Renal pelvis (tissue), 12 donors: ENCODE measurements around the gene BLID. TPM values are rescaled to one million over a fixed set of nuclear protein-coding genes. Genes with fewer than 3 reads are reported as not detected.

Source experiments
- DNase-seq: peaks from one replicate; pipeline ENCODE4 v3.0.0-alpha.2; 2013
- long read RNA-seq, 16 experiments: transcript quantifications; one replicate each; lab custom pipeline, GENCODE V29; 2026
- polyA plus RNA-seq, 3 donors: library from polyadenylated mRNA; unstranded; fragments of 120-200 nt; gene quantifications; one replicate each; pipeline ENCODE4 v1.2.1, GENCODE V29; 2013; ENCODE audit not compliant: insufficient read length in 3 of 3

Gene BLID, protein sequence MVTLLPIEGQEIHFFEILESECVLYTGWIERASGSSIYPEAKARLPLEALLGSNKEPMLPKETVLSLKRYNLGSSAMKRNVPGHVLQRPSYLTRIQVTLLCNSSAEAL
- polyA plus RNA-seq = not detected
- long read RNA-seq, donor 1 = 0 reads
- long read RNA-seq, donor 2 = 0 reads
- long read RNA-seq, donor 3 = 0 reads
- long read RNA-seq, donor 4 = 0 reads
- long read RNA-seq, donor 5 = 0 reads
- long read RNA-seq, donor 6 = 0 reads
- long read RNA-seq, donor 7 = 0 reads
- long read RNA-seq, donor 8 = 0 reads
- long read RNA-seq, donor 9 = 0 reads
- long read RNA-seq, donor 10 = 0 reads
- long read RNA-seq, donor 11 = 0 reads
- long read RNA-seq, donor 12 = 0 reads
- long read RNA-seq, donor 13 = 0 reads
- long read RNA-seq, donor 14 = 0 reads
- long read RNA-seq, donor 15 = 0 reads
- long read RNA-seq, donor 16 = 0 reads

GRCh38 chr11:122115524-122116379 lies at the start of gene BLID:
Gene BLID (minus strand): TSS chr11:122116215. CDS start chr11:122115922, 293 bp downstream.
- DNase-seq = no peak

DNA sequence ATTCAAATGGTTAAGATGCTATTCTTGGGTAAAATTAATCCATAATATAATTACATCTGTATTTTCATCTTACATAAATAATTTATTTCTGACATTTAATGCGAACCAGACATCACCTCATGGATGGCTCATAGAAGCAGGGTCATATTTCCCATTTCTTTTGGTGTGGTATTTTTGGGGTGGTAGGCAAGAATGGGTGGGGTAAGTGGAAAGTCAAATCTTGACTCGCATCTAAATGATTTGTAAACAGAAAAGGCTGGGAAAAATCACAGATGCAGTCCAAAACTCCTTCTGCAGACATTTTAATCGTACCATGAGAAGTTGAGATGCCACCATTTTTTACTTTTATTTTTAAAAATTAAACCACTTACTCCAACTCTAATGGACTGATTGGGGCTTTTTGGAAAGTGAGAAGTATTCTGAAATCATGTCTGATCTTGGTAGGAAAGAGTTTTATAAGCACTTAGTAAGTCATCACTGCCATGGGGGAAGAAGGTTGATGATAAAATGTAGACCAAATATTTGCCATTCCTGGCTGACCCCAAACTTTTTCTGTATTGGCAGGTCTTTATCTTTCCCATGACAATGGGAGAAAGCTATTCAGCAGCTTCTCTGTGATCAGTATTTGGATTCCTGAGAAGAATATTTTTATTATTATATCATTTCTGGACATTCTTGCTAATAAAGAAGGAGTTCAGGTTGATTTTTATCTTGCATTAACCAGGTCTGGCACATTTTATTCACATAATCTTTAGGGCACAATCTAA lies 47.2 kb upstream of the BLID start:
- no peak for DNase-seq

DNA sequence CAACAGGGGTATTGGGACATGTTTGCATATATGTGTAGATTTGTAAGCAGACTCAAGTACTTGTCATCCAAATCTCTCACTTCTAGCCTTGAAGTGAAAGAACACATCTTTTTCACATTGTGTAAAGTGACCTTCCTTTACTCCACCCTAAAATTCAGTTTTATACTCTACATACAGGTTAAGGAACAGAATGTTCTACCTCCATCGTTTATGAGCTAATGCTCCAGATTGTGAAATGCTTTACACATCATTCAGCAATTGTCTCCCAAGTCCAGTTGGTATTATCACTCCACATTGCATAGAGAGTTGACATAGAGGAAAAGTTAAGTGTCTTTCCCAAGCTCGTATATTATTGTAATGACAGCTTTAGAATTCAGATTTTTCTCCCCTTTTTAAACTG lies 46.1 kb upstream of the BLID start:
- DNase-seq = no peak

DNA sequence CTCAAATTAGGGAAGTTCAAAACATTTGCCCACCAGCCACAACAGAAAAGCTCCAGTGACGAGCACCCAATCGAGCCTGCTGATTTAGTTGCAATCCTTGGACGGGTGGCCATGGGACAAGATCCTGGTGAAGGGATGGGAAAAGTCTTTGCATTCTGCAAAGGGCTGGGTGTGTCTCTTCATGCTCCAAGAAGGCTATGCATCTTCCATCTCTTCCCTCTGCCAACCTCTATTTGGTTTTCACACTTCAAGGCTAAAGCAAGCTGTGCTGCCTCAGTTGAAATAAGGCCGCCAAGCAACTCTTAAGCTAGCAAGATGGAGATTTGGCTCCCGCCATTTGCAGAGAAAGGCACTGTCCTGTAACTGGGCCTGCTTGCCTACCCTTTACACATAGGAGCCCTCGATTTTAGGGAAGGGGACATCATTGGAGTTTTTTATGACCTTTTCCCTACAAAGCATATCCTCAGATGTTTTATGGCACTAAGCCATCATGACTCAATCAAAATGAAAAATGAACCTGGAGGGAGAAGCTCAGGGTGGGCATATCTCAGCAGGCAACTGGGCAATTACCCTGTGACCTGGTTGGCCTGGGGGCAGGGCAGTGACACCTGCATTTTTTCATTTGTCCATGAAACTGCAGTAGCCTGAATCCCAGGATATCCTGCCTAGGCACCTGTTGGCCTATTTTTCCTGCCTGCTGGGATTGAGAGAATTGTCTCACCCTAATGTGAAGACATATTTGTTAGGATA lies 45.0 kb upstream of the BLID start:
- DNase-seq = no peak

DNA sequence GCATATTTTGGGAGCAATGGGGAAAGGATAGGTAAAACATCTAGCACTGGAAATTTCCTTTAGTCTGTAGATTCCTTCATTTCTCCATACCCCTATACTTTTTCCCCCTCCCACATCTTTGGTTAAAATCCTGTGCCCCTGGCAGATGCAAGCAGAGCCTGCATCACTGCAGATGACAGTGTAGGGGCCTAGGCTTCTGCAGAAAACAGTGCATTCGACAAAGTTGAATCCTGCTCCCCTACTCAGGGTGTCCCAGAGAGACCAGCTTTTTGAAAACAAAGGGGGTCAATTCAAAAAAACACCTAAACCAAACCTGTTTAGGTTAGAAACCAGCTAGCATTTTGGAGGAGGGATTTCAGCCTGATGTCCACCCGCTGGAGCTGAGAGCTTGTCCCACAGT lies 43.8 kb upstream of the BLID start:
- DNase-seq = no peak

DNA sequence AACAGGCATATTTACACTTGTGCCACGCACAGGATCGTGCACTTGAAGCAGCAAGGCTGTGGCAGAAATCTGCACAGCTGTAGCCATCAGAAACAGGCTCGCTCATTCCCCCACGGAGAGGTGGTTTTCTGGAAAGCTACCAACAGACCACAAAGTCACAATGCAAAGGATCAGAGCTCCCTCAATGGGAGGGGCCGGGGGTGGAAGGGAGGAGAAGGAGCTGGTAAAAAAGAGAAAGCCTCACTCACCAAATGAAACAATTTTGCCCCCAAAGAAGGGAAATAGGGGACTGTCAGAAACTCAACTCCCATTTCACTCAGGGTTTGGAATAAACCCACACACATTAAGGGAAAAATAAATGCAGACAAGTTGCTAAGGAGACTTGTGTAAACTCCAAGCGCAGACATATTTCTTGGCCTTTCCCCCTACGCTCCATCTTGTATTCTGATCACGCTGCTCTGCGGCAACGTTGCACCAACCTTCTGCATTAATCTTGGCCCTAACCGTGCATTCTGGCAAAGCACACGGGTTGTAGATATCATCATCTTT lies 43.2 kb upstream of the BLID start:
- DNase-seq = peak; percentile 45

GRCh38 chr11:122158171-122158570 lies 42.2 kb upstream of the BLID start:
- no peak for DNase-seq

GRCh38 chr11:122157653-122158161 lies 41.7 kb upstream of the BLID start:
- DNase-seq = no peak

DNA sequence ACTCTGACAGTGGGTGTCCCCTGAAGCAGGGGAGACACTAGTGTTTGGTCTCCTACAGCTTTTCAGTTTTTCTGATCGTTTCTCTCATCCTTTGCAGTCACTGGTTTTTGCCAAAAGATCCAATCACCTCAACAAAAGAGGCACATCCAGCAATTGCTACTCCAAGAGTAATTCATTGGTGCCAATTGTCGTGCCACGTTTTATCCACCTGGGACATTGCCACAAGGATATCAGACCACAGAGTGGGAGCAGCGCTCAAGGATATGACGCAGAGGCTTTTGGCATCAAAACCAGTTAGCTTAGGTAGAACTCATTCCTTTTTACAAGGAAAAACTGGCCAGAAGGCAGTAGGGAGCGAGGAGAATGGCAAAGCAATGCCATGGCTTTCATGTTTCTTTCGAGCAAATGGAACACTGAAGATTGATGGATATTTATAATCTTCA lies 40.9 kb upstream of the BLID start:
- no peak for DNase-seq

DNA sequence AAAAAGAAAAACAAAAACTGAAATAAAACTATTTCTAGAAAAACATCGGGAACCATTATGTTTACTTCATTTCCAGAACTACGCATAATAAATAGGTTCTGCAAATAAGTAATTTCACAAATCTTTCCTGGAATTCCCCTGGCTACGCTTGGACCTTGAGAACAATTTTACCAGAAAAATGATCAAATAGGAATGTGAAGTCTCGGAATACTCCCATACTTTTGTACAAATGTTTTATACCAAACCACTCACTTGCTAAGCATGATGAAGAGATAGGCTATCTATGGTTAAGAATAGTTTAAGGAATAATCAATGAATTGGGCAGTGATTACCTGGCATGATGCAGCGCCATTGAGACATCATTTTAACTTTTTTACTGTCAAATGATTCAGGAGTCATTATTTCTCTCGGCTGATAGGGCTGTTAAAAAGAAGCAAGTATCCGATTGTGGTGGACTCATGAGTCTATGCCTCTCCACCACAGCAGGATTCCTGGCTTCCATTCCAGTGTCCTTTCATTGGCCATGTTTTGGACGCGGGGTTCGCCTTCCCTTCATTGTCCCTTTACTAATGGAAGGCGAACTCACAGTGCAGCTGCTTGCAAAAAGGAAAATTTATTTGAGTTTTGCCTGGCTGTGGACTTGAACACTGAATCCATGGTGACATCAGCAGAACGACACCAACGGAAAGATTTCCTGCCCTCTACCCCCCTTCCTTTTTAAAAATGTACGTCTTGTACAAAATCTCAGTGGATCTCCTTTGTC lies 39.9 kb upstream of the BLID start:
- DNase-seq = no peak

- DNase-seq = no peak
Measured at GRCh38 chr11:122154994-122155393, 39.0 kb upstream of the BLID start.

DNA sequence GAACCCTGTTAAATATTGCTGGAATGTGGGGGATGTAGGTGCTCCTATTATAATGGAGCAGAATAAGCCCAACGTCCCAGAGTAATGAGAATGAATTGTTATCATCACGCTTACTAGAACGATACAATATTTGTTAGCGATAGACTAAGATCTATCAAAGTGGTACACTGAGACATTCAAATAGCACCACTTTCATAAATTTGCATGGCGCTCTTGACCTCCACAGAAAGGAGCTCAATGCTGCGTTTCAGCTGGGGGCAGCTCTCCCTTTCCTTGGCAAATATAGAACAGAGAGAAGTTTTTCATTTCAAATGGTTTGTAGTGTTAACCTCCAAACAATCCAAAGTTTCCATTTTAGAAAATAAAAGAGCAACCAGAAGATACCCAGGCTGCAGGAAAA lies 38.2 kb upstream of the BLID start:
- DNase-seq = no peak

GRCh38 chr11:122153746-122154145 lies 37.7 kb upstream of the BLID start:
- DNase-seq = no peak

GRCh38 chr11:122150216-122151124 lies 34.5 kb upstream of the BLID start:
- no peak for DNase-seq

- no peak for DNase-seq
Measured at GRCh38 chr11:122149202-122149601, 33.2 kb upstream of the BLID start.

- no peak for DNase-seq
Measured at GRCh38 chr11:122146475-122146874, 30.5 kb upstream of the BLID start.

DNA sequence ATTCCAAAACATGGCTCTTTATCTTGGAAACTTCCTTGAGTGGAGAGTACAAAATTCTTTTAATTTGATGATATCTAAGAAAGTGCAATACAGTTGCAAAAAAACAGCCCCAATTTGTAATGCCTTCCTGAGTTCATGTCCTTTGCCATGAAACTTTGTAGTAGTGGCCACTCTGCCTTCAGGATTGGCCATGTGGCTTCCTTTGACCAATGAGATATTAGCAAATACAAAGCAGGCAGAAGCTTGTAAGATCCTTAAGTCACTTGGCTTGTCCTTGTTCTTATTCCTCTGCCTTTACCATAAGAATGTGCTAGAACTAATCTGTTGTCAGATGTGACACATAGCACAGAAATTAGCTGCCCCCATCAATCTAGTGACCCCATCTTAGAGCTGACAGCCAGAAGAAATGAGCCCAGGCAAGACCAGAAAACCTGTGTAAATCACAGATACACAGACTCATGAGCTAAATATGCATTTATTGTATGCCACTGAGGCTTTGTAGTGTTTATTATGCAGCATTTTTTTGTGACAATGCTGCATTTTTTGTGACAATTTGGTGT lies 29.8 kb upstream of the BLID start:
- DNase-seq = no peak

- DNase-seq = no peak
Measured at GRCh38 chr11:122144752-122145151, 28.7 kb upstream of the BLID start.

- DNase-seq = no peak
Measured at GRCh38 chr11:122141725-122142124, 25.7 kb upstream of the BLID start.
